Muscle of leg (tissue), 11 donors: ENCODE data around the gene SLC35E3. TPM values are rescaled to one million over a fixed set of nuclear protein-coding genes. Genes with fewer than 3 reads are reported as not detected.

Source experiments
- DNase-seq: peaks from one replicate; pipeline ENCODE4 v3.0.0; 2013
- H3K27ac ChIP-seq: one replicate; pipeline ENCODE4 v1.5.1; 2013; ENCODE audit warnings: mild to moderate bottlenecking, low read length, control low read depth
- H3K27me3 ChIP-seq: one replicate; pipeline ENCODE4 v1.6.1; 2013; ENCODE audit warnings: low read length; ENCODE audit not compliant: control insufficient read depth, insufficient read depth
- H3K36me3 ChIP-seq: one replicate; pipeline ENCODE4 v1.6.1; 2013; ENCODE audit warnings: low read length; ENCODE audit not compliant: control insufficient read depth, insufficient read depth
- H3K4me1 ChIP-seq: one replicate; pipeline ENCODE4 v1.6.1; 2013; ENCODE audit warnings: low read length; ENCODE audit not compliant: control insufficient read depth, insufficient read depth
- H3K4me3 ChIP-seq: one replicate; pipeline ENCODE4 v1.5.1; 2013; ENCODE audit warnings: low read length, control low read depth
- H3K9me3 ChIP-seq: replicated peaks from 2 replicates; pipeline ENCODE4 v1.6.1; 2013; ENCODE audit warnings: low read depth, low read length; ENCODE audit not compliant: control insufficient read depth
- WGBS: methylation state at CpG from one replicate; pipeline ENCODE4 v1.1.5; 2013; ENCODE audit warnings: missing lambda C conversion rate; ENCODE audit not compliant: insufficient coverage; 5-methylcytosine and 5-hydroxymethylcytosine counted together
- polyA plus RNA-seq, 8 donors: library from polyadenylated mRNA; unstranded; fragments of 120-200 nt; gene quantifications; one replicate each; pipeline versions ENCODE4 v1.2.1 to v1.2.3, GENCODE V29; 2013; ENCODE audit warnings: inconsistent platforms in 1 of 8, low replicate concordance in 1 of 8; ENCODE audit not compliant: insufficient read length in 8 of 8, insufficient read depth in 1 of 8
- total RNA-seq: library from RNA; stranded (reverse); fragments of 120-200 nt; gene quantifications from one replicate; pipeline ENCODE4 v1.2.4, GENCODE V29; 2013

Gene SLC35E3
- total and polyA plus RNA-seq, 9 donors = 11.0 to 24.8 (median 16.6) TPM

DNA sequence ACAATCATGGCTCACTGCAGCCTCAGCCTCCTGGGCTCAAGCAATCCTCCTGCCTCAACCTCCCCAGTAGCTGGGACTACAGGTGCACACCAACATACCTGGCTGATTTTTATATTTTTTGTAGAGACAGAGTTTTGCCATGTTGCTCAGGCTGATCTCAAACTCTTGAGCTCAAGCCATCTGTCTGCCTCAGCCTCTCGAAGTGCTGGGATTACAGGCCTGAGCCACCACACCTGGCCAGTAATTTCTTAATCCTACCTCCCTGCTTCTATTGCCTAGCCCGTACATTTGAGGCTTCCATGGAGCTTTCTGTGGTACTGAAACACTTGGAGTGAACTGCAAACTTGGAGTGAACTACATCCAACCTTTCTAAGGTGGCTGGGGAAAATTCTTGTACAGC is 20.7 kb downstream of the SLC35E3 start:
- Histone ChIP-seq H3K4me3 (no peak overlapping the region), H3K27ac (no peak overlapping the region), H3K27me3 (no peaks in the 10 kb centered on the region), H3K4me1 (no peaks in the 10 kb centered on the region), H3K36me3 (peaks cover 18% of the 10 kb centered on the region), H3K9me3 (no peaks in the 10 kb centered on the region)
- WGBS = no CpG with 5 or more reads among the region's 2 CpGs
- DNase-seq = no peak

DNA sequence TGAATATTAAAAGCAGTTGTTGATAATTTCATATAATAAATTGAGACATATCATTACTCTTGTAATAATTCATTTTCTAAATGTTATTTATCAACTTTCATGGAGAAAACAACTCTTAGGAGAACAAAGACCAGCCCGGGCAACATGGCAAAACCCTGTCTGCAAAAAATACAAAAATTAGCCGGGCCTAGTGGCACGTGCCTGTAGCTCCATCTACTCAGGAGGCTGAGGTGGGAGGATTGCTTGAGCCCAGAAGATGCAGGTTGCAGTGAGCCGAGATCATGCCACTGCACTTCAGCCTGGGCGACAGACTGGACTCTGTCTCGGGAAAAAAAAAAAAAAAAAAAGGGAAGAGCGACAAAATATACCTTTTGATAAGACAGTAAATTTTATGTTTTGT is 21.2 kb downstream of the SLC35E3 start:
- H3K27me3 ChIP-seq = no peaks in the 10 kb centered on the region
- no peak overlapping the region for H3K27ac ChIP-seq
- DNase-seq = no peak
- H3K36me3 ChIP-seq = peaks cover 14% of the 10 kb centered on the region
- no peaks in the 10 kb centered on the region for H3K9me3 ChIP-seq
- H3K4me1 ChIP-seq = no peaks in the 10 kb centered on the region
- no peak overlapping the region for H3K4me3 ChIP-seq
- 76% methylated on average over 3 of the region's 7 CpGs for WGBS

DNA sequence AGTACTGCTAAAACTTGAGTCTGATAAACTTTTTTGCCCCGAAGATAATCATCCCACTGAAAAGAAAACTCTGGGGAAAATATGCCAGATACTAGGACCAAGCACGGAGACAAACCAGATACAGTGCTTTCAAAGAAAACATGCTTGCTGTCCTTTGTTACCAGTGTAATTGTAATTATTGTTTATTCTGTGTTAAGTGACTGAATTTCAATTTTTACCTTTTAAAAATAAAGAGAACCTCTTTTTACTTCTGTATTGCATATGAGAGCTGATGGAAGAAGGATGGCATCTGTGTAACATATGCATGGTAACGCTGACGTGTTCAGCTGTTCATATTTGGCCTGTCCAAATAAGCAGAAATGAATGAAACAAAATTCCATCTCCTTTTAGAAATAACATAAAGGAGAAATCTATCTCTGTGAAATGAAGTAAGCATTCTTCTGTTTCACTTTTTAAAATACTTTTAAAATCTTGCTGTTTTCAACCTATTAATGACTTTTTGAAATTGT is 22.5 kb downstream of the SLC35E3 start:
- Histone ChIP-seq H3K4me1 (no peaks in the 10 kb centered on the region), H3K9me3 (no peaks in the 10 kb centered on the region), H3K36me3 (peaks cover 12% of the 10 kb centered on the region), H3K27ac (no peak overlapping the region), H3K4me3 (no peak overlapping the region), H3K27me3 (no peaks in the 10 kb centered on the region)
- no peak for DNase-seq
- no CpG with 5 or more reads among the region's 4 CpGs for whole genome bisulfite sequencing

DNA sequence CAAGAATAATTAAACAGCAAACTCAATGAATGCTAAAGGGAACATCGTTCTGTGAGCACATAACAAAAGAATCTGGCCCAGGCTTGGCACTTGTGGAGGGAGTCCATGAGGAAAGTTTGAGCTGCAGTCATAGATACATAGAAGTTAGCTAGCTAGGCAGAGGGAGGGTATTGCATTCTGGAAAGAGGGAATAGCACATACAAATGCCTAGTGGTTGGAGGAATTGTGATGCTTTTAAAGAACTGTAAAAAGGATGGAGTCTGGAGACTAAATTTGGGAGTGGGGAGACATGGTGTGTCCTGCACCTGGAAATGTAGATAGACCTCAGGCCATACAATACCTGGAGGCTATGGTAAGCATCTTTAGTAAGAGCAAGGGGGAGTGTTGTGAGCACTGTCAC is 24.0 kb downstream of the SLC35E3 start:
- Histone ChIP-seq H3K4me1 (no peaks in the 10 kb centered on the region), H3K9me3 (no peaks in the 10 kb centered on the region), H3K4me3 (no peak overlapping the region), H3K27ac (no peak overlapping the region), H3K27me3 (no peaks in the 10 kb centered on the region), H3K36me3 (peaks cover 4% of the 10 kb centered on the region)
- WGBS = no CpG with 5 or more reads among the region's 1 CpG
- DNase-seq = no peak

DNA sequence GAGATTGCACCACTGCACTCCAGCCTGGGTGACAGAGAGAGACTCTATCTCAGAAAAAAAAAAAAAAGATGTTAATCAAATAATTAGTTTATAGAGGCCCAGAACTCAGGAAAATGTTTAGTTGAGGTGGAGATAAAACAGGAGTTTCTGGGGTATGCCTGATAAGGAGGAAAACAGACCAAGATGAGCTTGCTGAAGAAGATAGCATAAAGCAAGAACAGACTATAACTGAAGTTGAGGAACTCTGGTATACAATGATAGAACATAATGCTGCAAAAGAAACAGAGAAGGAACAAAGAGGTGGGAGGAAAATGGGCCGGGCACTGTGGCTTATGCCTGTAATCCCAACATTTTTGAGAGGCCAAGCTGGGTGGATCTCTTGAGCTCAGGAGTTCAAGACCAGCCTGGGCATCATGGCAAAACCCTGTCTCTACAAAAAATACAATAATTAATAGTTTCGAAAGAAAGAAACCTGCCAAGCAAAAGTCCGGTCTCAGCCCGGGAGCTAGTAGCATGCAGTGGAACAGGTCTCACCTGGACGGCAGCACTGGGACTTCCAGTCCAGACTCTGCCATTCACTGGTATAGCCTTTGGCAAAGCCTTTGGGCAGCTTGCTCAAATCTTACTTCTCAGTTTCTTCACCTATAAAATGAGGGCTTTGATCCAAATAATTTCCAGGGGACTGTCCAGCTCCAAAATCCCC is 25.4 kb downstream of the SLC35E3 start:
- peaks cover 4% of the 10 kb centered on the region for H3K36me3 ChIP-seq
- H3K27me3 ChIP-seq = no peaks in the 10 kb centered on the region
- DNase-seq = no peak
- H3K9me3 ChIP-seq = no peaks in the 10 kb centered on the region
- H3K4me3 ChIP-seq = no peak overlapping the region
- 86% methylated on average over 3 of the region's 5 CpGs for WGBS
- no peaks in the 10 kb centered on the region for H3K4me1 ChIP-seq
- H3K27ac ChIP-seq = no peak overlapping the region

DNA sequence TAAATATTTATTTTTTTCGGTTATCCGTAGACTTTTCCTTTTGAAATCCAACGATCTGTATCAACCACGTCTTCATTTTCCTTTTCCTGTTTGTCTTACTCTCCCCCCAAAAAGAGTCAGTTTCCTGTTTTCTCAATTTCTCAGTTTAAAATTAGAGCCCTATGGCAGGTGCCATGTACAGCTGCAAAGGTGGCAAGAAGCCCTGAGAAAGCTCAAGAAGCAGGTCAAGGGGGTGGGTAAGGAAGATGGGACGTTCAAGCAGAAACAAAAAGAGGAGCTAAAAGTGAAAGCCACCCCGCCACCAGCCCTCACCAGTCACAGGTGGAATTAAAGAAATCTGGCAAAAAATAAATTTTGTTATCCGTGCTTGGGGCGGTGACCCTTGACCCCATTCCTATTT is 26.7 kb downstream of the SLC35E3 start:
- H3K27ac ChIP-seq = no peak overlapping the region
- WGBS = no CpG with 5 or more reads among the region's 8 CpGs
- H3K9me3 ChIP-seq = no peaks in the 10 kb centered on the region
- no peaks in the 10 kb centered on the region for H3K4me1 ChIP-seq
- H3K36me3 ChIP-seq = no peaks in the 10 kb centered on the region
- DNase-seq = no peak
- no peaks in the 10 kb centered on the region for H3K27me3 ChIP-seq
- no peak overlapping the region for H3K4me3 ChIP-seq

DNA sequence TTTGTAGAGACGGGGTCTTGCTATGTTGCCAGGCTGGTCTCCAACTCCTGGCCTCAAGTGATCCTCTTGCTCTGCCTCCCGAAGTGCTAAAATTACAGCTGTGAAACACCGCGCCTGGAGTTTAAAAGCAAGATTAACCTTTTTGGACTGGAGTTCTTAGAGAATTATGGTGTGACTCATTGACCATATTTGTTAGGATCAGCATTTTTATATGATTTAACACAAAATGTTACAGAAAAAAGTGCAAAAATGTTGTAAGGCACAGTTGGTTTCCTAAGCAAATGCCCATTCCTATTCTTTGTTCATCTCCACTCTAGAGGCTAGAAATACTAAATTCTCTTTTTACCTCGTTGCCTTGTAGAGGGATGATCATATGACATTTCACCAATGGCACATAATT is 27.6 kb downstream of the SLC35E3 start:
- Histone ChIP-seq H3K9me3 (no peaks in the 10 kb centered on the region), H3K27me3 (no peaks in the 10 kb centered on the region), H3K4me3 (no peak overlapping the region), H3K4me1 (no peaks in the 10 kb centered on the region), H3K36me3 (no peaks in the 10 kb centered on the region), H3K27ac (no peak overlapping the region)
- no peak for DNase-seq
- 83% methylated on average over 1 of the region's 5 CpGs for WGBS

DNA sequence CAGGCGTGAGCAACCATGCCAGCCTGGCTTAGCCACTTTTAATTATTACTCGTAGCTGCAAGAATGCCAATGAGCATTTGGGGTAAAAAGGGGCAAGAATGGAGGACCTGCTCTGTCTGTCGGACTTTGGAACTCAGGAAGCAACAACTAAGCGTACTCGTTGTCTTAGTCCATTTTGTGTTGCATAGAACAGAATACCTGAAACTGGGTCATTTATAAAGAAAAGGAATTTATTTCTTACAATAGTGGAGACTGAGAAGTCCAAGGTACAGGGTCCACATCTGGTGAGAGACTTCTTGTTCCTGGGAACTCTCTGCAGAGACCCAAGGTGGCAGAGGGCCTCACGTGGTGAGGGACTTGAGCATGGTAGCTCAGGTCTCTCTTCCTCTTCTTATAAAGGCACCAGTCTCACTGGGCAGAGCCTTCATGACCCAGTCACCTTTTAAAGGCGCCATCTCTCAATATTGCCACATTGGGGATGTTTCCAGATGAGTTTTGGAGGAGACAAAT is 29.2 kb downstream of the SLC35E3 start:
- no peaks in the 10 kb centered on the region for H3K4me1 ChIP-seq
- no peaks in the 10 kb centered on the region for H3K9me3 ChIP-seq
- no peaks in the 10 kb centered on the region for H3K27me3 ChIP-seq
- H3K36me3 ChIP-seq = no peaks in the 10 kb centered on the region
- no peak overlapping the region for H3K4me3 ChIP-seq
- DNase-seq = no peak
- no peak overlapping the region for H3K27ac ChIP-seq
- WGBS = 92% methylated on average over 4 of the region's 7 CpGs

DNA sequence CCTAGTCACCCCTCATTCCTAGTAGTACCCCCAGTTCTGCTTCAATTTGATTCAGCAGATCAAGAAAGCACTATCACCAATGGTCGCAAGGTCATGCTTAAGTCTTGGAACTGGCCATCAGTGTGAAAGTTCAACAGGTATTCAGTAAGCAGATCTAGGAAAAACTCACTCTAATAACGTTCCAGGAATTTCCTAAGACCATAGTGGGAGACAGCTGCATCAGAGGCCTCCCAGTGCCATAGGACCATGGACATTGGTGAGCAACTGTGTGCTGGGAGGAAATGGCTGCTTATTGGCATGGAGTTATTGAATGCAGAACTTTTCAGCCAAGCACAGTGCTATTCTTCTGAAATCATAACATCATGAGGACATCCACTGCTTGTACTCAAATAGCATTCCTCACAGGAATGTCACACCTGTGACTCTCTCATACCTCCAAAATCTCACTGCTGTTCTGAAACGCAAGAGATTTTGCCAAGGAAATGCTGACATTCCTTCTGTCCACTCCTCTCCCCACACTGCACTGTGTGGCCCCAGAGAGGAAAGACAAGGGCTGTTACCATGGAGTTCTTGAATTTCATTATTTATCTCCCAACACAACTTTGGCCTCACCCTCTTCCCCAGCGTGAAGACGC is 31.1 kb downstream of the SLC35E3 start:
- 73% methylated on average over 4 of the region's 5 CpGs for WGBS
- H3K4me3 ChIP-seq = no peak overlapping the region
- no peak for DNase-seq
- no peak overlapping the region for H3K27ac ChIP-seq
- no peaks in the 10 kb centered on the region for H3K36me3 ChIP-seq
- H3K27me3 ChIP-seq = no peaks in the 10 kb centered on the region
- H3K4me1 ChIP-seq = no peaks in the 10 kb centered on the region
- no peaks in the 10 kb centered on the region for H3K9me3 ChIP-seq

DNA sequence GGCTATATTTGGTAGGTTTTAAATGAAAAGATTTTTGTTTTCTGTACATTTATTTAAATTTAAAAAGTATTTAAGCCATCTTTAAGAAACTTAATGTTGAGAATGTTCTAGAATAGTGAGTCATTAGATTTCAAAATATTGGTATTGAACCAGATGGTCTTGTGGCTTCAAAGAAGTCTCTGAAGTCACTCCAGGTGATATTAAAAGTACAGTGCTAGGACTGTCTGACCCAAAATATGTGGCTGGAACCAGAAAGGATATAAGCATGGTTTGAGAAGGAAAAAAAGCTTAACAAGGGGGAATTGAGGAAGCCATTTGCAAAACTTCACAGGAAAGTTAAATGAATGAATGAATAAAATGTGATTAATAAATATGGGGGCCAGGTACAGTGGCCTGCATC is 33.3 kb downstream of the SLC35E3 start:
- no peak for DNase-seq
- Histone ChIP-seq H3K27ac (no peak overlapping the region), H3K4me1 (no peaks in the 10 kb centered on the region), H3K9me3 (no peaks in the 10 kb centered on the region), H3K36me3 (peaks cover 3% of the 10 kb centered on the region), H3K27me3 (no peaks in the 10 kb centered on the region), H3K4me3 (no peak overlapping the region)
